Peyer's patch (tissue), 4 donors: Measurements from ENCODE around the gene CDKAL1. TPM values are rescaled to one million over a fixed set of nuclear protein-coding genes. Genes with fewer than 3 reads are reported as not detected.

Experiments
- DNase-seq, 3 donors: peaks; one replicate each; pipeline ENCODE4 v3.0.0-alpha.2; 2017 to 2019
- H3K27ac ChIP-seq, 4 donors: fragments of 200-600 bp; sonication (generic); one replicate each; pipeline ENCODE4 v1.5.1; 2016 to 2019
- H3K27me3 ChIP-seq, 2 donors: fragments of 200-600 bp; sonication (generic); one replicate each; pipeline ENCODE4 v1.5.1; 2019
- H3K36me3 ChIP-seq, 3 donors: fragments of 200-600 bp; sonication (generic); one replicate each; pipeline ENCODE4 v1.5.1; 2016 to 2019
- H3K4me1 ChIP-seq, 4 donors: fragments of 200-600 bp; sonication (generic); one replicate each; pipeline ENCODE4 v1.5.1; 2016 to 2019
- H3K4me3 ChIP-seq, 4 donors: fragments of 200-600 bp; sonication (generic); 1 replicate in 3 of 4; 2 replicates in 1 of 4; pipeline ENCODE4 v1.5.1; 2016 to 2019; ENCODE audit warnings: mild to moderate bottlenecking in 1 of 4
- H3K9me3 ChIP-seq, 4 donors: fragments of 200-600 bp; sonication (generic); one replicate each; pipeline ENCODE4 v1.5.1; 2016 to 2019; ENCODE audit warnings: mild to moderate bottlenecking in 1 of 4
- POLR2A ChIP-seq, 2 donors: fragments of 450-650 bp; IDR thresholded peaks; one replicate each; pipeline ENCODE4 v1.5.1; 2017; ENCODE audit warnings: antibody characterized with exemption in 2 of 2, mild to moderate bottlenecking in 2 of 2, moderate library complexity in 2 of 2
- total RNA-seq, 4 donors: library from RNA; depleted of rRNA; stranded (reverse); fragments of >200 nt; gene quantifications; one replicate each; pipeline ENCODE4 v1.1.0, GENCODE V29; 2016
- TF ChIP-seq, protein P1 (sequence below), 6 experiments: fragments of 450-650 bp in 4 of 6; fragments of 200-600 bp in 2 of 6; sonication (generic) in 1 of 6; IDR thresholded peaks; one replicate each; pipeline ENCODE4 v1.5.1; 2017 to 2019; ENCODE audit warnings: antibody characterized with exemption in 6 of 6, mild to moderate bottlenecking in 3 of 6, moderate library complexity in 1 of 6

Gene CDKAL1
- total RNA-seq, 4 donors from 2014 or later: 10.3 to 31.4 (median 11.6) TPM

DNA sequence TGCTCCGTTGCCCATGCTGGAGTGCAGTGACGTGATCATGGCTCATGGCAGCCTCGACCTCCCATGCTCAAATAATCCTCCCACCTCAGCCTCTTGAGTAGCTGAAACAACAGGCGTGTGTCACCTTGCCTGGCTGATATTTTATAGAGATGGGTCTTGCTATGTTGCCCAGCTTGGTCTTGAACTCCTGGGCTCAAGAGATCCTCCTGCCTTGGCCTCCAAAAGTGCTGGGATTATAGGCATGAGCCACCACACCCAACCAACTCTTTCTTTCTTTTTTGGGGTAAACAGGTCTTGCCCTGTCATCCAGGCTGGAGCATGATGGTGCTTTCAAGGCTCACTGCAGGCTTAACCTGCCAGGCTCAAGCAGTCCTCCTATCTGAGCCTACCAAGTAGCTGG is 266.4 kb downstream of the CDKAL1 start:
- no peaks in the 10 kb centered on the region for H3K9me3 ChIP-seq
- H3K4me1 ChIP-seq: no peaks in the 10 kb centered on the region
- no peak overlapping the region for H3K4me3 ChIP-seq
- no peaks in the 10 kb centered on the region for H3K36me3 ChIP-seq
- no peak overlapping the region for H3K27ac ChIP-seq
- TF ChIP-seq POLR2A (IDR thresholded peaks at IDR 0.05): no peak
- TF ChIP-seq, protein P1, sequence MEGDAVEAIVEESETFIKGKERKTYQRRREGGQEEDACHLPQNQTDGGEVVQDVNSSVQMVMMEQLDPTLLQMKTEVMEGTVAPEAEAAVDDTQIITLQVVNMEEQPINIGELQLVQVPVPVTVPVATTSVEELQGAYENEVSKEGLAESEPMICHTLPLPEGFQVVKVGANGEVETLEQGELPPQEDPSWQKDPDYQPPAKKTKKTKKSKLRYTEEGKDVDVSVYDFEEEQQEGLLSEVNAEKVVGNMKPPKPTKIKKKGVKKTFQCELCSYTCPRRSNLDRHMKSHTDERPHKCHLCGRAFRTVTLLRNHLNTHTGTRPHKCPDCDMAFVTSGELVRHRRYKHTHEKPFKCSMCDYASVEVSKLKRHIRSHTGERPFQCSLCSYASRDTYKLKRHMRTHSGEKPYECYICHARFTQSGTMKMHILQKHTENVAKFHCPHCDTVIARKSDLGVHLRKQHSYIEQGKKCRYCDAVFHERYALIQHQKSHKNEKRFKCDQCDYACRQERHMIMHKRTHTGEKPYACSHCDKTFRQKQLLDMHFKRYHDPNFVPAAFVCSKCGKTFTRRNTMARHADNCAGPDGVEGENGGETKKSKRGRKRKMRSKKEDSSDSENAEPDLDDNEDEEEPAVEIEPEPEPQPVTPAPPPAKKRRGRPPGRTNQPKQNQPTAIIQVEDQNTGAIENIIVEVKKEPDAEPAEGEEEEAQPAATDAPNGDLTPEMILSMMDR (IDR thresholded peaks at IDR 0.05): no peak
- H3K27me3 ChIP-seq: no peaks in the 10 kb centered on the region
- DNase-seq: no peak

DNA sequence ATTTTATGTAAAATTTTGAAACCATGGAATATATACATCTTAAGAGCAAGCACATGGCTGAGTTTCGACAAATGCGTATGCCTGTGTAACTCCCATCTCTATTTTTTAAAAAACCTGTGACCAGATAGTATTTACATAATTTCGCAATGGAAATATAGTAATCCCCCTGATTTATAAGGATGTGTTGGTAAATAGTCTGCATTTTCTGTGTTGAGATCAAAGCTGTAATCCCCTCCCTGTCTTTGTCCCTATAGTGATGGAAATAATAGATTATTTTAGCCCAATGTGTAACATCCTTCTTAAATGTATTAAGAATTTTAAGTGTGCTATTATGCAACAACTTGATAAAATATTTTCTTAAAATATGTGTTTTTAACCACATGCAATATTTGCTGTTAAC is 267.3 kb downstream of the CDKAL1 start:
- no peak for DNase-seq
- Histone ChIP-seq H3K36me3 (no peaks in the 10 kb centered on the region), H3K27me3 (no peaks in the 10 kb centered on the region), H3K9me3 (no peaks in the 10 kb centered on the region), H3K4me3 (no peak overlapping the region), H3K4me1 (no peaks in the 10 kb centered on the region), H3K27ac (no peak overlapping the region)
- TF ChIP-seq, protein P1 (IDR thresholded peaks at IDR 0.05): no peak
- no peak for TF ChIP-seq POLR2A (IDR thresholded peaks at IDR 0.05)

DNA sequence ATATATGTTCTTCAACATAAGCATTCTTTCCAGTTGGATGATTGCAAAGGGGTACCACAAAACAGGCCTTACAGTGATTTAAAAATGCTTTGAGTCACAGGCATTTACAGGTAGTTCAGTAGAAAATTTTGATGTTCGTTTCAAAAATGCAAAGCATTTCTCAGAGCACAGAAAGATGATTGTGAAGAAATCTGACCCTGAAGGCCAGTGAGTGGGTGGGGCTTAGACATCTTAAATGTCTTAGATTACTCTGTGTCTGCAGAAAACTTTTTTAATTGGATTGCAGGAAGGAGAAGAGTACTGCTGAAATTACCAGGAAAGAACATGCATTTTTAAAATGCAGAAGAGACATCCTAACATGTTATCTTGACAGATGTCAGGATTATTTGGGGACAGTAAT is 268.3 kb downstream of the CDKAL1 start:
- Histone ChIP-seq H3K36me3 (no peaks in the 10 kb centered on the region), H3K9me3 (no peaks in the 10 kb centered on the region), H3K4me1 (no peaks in the 10 kb centered on the region), H3K27me3 (no peaks in the 10 kb centered on the region), H3K4me3 (no peak overlapping the region), H3K27ac (no peak overlapping the region)
- DNase-seq: no peak
- TF ChIP-seq POLR2A (IDR thresholded peaks at IDR 0.05): no peak
- TF ChIP-seq, protein P1 (IDR thresholded peaks at IDR 0.05): no peak

DNA sequence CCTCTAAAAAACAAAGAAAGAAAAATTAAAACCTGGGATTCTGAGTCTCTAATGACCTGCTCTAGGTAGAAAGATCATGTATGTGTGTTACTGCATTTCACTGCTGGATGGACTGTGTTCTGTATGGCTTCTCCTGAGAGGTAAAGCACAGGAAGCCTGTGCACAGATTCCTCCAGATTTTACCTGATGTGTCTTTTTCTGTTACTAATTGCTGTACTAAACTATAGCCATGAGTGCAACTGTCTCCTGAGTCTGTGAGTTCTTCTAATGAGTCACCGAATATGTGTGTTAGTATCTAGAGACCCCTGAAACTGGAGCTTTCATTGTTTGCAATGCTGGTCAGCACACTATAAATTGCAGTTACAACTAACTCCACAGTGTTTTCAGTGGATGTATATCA is 270.8 kb downstream of the CDKAL1 start:
- Histone ChIP-seq H3K4me1 (no peaks in the 10 kb centered on the region), H3K4me3 (no peak overlapping the region), H3K27ac (no peak overlapping the region), H3K9me3 (no peaks in the 10 kb centered on the region), H3K36me3 (no peaks in the 10 kb centered on the region), H3K27me3 (no peaks in the 10 kb centered on the region)
- TF ChIP-seq POLR2A (IDR thresholded peaks at IDR 0.05): no peak
- TF ChIP-seq, protein P1 (IDR thresholded peaks at IDR 0.05): no peak
- no peak for DNase-seq

DNA sequence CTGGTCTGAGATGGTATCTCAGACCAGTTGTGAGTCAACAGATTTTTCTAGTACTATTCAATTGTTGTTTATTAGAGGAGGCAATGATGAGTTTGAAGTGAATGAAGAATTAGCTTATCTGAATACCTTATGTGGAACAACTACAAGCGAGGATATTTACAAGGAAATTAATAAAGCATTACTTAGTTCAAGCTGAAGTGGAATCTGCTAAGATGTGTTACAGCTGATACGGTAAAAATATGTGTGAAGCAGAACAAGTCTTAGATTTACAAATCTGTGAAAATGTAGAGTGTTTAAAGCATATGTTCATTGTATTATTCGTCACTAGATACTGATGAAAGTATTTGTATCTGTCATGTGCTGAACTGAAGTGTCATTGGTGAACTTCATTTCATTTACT is 272.4 kb downstream of the CDKAL1 start:
- H3K4me3 ChIP-seq: no peak overlapping the region
- no peak for TF ChIP-seq POLR2A (IDR thresholded peaks at IDR 0.05)
- TF ChIP-seq, protein P1 (IDR thresholded peaks at IDR 0.05): no peak
- DNase-seq: no peak
- no peaks in the 10 kb centered on the region for H3K4me1 ChIP-seq
- no peak overlapping the region for H3K27ac ChIP-seq
- no peaks in the 10 kb centered on the region for H3K27me3 ChIP-seq
- no peaks in the 10 kb centered on the region for H3K9me3 ChIP-seq
- H3K36me3 ChIP-seq: no peaks in the 10 kb centered on the region

DNA sequence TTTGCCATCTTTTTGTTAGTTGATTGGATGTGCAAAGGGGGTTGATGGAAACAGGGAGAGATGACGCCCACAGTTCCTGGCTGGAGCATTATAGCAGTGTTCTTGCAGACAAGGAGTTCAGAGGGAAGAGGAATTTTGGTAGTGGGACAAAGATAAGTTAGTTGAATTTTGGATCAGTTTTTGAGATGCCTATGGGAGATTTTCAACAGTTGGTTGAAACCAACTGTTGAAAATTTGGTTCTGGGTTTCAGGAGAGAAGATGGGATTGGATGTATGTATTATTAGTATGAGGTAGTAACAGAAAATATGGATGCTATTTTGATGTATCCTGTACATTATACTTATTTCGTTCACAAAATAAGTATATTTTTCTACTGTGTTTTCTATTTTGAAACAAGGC is 274.2 kb downstream of the CDKAL1 start:
- H3K4me1 ChIP-seq: no peaks in the 10 kb centered on the region
- no peaks in the 10 kb centered on the region for H3K9me3 ChIP-seq
- no peaks in the 10 kb centered on the region for H3K36me3 ChIP-seq
- no peak overlapping the region for H3K27ac ChIP-seq
- no peak for TF ChIP-seq POLR2A (IDR thresholded peaks at IDR 0.05)
- TF ChIP-seq, protein P1 (IDR thresholded peaks at IDR 0.05): no peak
- no peak for DNase-seq
- no peaks in the 10 kb centered on the region for H3K27me3 ChIP-seq
- no peak overlapping the region for H3K4me3 ChIP-seq
